ENCODE data around the gene ADCY2.

The ADCY2 gene

DNA sequence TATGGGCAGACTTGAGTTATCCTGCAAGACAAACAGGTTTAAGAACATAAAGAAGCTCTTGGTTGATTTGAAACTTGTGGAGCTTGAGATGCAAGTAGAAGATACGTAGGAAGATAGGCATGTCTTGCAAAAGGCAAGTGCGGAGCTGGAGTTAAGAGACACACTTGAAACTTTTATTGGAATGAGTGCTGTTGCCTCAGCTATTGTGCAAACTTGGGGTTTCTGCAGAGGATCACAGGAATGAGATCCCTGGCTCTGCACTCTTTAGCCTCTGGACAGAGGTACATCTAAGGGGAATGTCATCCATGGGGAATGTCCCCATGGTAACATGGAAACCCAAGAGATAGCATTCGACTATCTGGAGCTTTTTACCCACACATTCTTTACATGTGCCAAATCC is 121.1 kb downstream of the ADCY2 start:
- no peak for DNase-seq

DNA sequence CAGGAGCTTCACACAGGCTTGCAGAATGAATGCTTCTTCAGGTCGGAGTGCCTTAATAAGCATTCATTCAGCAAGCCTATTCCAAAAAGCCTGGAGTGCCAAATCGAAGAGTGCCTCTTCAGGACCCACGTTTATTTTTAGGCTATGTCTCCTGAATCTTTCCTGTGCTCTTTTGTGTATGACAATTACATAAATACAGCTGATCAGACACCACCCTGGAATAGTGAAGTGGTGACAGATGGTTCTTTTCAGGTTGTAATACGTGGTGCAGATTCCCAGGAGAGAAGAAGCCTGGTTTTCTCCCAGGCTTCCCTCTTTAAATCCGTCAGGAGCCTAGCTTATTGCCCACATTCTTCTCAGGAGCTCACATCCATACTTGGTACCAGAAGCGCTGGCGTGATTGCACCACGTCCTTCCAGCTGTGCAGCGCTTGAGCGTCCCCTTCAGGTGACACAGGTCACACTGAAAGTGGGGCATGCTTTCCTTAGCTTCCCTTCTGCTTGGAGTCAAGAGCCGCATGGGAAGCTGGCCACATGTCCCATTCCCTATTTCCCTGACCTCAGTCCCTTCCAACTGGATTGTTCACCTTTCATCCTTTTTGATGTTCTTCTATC is 123.1 kb downstream of the ADCY2 start:
- no peak for DNase-seq

GRCh38 chr5:7519564-7519963 is 123.6 kb downstream of the ADCY2 start:
- DNase-seq: no peak

- no peak for DNase-seq
These were observed 133.9 kb downstream of the ADCY2 start for GRCh38 chr5:7529880-7530279.

DNA sequence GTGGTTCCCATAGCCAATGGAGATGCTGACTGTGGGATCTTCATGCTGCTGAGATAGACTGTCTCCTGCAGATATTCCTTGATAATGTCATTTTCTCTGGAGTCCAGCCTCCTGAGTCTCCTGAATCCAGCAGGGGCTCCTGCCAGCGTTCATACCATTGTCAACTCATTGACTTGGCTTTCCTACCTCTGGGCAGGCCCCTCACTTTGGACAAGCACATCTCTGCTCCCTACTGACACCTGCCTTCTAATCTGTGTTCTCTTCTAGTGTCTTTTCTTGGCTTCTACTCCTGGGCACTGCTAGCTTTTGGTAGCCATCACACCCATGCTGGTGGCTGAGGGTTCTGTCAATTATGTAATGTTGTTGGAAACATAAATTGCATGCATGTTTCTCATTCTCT is 138.0 kb downstream of the ADCY2 start:
- no peak for DNase-seq

DNA sequence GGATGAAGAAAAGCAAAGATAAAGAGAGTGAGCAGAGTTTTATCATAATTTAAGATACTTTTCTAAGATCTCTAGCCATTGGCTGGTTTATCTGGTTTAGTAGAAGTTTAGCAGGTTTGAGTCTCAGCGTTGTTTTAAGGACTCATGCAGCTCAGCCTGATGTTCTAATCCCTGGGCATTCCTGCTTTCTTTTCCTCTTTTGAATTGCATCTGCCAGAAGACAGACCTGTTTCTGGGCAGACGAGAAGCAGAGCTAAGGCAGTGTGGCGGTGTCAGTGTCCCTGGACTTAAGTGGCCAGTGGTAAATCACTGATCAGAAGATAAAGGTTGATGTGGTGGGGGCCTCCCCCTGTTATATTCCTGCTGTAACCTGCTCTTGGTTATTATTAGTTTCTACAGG is 138.6 kb downstream of the ADCY2 start:
- no peak for DNase-seq

- DNase-seq: no peak
These were observed 141.6 kb downstream of the ADCY2 start for GRCh38 chr5:7537573-7537972.

DNA sequence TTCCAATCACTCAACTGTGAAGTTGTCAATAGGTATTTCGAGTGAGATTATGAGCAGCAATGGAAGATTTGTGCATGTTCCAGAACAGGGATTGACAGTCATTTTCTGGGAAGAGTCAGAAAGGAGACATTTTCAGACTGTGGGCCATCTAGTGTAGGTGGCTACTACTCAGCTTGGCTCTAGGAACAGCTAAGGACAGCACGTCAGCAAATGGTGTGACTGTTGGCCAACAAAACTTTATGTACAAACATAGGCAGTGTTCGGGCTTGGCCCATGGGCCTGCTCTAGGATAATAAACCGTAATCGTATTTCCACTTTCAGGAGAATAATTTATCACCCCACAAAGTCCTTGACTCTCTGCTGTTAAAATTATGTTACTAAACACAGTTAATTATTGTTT is 143.6 kb downstream of the ADCY2 start:
- no peak for DNase-seq

DNA sequence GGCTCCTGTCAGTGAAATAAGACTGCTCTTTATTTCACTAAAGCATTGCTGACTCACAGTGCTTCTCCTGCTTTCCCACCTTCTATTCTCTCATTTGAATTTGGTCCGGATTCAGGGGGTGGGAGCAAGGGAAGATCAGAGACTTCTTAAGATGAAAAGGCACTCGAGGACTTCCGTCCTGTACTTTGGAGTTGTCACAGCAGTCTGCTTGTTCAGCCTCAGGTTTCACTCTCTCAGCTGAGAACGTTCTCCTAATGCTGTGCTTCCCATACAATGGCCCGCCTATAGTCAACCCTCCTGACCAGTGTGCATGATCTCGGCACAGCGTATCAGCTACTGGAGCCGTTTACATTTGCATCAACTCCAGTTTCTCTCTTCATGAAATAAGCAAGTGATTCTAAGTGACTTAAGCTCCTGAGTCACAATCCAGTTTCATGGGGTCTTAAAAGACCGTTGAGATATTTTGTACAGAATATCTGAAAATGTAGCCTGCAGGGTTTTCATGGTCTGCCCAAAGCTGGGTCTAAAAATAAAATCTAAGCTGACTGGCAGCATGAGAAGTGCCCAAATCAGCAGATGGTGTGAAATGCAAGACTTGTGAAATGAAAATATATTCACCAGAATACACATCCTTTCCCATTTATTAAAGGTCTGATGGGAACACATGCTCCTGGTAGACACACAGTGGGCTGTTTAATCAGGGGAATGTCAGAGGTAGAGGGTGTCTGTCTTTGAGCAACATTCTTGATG is 145.0 kb downstream of the ADCY2 start:
- DNase-seq: no peak

- DNase-seq: no peak
These were observed 146.0 kb downstream of the ADCY2 start for GRCh38 chr5:7541898-7542297.

DNA sequence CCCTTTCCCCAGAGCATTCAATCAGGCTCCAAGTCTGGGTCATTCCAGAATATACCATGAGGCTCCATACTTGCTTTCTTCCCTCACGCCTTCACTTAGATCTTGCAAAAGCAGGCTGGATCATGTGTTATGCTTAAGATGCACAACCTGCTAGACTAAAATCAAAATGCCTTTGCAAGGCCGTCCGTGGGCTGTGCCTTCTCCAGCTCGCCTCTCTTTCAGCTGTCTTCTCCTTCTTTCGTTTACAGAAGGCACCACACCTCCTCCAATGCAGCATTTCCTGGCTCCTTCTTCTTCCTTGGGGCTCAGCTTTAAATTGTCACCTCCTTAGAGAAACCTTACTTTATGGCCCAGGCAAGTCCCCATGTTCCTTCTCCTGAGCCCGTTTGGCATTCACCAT is 150.6 kb downstream of the ADCY2 start:
- DNase-seq: no peak

DNA sequence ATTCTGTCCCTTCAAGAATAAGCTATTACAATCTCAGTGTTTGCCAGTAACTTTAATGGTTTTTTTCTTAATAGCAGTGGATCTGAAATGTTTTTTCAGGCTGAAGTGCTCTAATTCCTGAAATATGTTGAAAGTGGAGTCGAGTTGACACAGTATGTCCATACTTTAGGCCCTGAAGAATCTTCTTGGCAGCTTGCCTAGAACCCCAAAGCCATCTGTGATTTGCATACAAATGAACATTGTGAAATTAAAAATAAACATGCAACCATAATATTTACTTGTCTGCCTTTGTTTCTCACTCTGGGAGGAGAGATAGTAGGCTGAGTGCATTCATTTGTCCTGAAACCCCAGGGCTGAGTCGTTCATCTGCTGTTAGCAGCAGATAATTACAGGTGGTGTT is 152.7 kb downstream of the ADCY2 start:
- no peak for DNase-seq

- DNase-seq: no peak
These were observed 169.6 kb downstream of the ADCY2 start for GRCh38 chr5:7565559-7565958.

- DNase-seq: no peak
These were observed 180.2 kb downstream of the ADCY2 start for GRCh38 chr5:7576023-7576715.

- DNase-seq: no peak
These were observed 181.4 kb downstream of the ADCY2 start for GRCh38 chr5:7577381-7577780.

- DNase-seq: no peak
These were observed 182.1 kb downstream of the ADCY2 start for GRCh38 chr5:7578071-7578470.

GRCh38 chr5:7584749-7585148 is 188.8 kb downstream of the ADCY2 start:
- DNase-seq: no peak

GRCh38 chr5:7585807-7586206 is 189.9 kb downstream of the ADCY2 start:
- no peak for DNase-seq

- no peak for DNase-seq
These were observed 190.5 kb downstream of the ADCY2 start for GRCh38 chr5:7586480-7586879.

DNA sequence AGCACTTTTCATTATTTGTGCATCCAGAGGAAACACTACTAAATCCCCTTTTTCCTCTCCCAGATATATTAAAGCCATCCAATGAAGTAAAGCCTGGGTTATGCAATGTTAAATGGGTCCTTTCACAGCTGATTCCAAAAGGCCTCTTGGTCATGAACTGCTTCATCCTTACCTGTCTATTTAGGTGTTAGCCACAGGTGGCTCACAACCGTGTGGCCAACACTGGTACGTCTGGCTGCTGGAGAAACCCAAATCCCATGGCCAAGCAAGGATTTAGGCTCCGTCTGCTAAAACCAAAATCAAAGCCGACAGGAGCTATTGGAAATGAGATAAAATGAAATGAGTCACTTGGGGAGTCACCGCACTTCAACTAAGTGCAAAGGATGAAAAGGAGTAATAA is 193.9 kb downstream of the ADCY2 start:
- no peak for DNase-seq

DNA sequence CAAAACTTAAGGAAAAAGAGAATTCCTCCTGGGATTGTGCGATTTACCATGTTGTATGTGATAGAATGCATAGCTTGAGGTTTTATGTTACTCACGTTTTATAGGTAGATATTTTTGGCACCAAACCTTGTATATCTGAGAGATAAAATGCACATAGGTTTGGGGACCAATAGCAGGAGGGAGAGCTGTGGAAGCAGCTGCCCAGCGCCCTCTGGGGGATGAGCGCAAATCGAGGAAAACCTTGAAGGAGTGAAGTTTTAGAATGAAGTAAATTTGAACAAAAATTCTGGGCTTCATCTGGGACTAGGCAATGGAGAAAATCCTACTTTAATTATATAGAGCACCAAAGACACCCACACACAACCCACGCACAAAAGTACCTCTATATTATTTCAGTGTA is 197.0 kb downstream of the ADCY2 start:
- no peak for DNase-seq

DNA sequence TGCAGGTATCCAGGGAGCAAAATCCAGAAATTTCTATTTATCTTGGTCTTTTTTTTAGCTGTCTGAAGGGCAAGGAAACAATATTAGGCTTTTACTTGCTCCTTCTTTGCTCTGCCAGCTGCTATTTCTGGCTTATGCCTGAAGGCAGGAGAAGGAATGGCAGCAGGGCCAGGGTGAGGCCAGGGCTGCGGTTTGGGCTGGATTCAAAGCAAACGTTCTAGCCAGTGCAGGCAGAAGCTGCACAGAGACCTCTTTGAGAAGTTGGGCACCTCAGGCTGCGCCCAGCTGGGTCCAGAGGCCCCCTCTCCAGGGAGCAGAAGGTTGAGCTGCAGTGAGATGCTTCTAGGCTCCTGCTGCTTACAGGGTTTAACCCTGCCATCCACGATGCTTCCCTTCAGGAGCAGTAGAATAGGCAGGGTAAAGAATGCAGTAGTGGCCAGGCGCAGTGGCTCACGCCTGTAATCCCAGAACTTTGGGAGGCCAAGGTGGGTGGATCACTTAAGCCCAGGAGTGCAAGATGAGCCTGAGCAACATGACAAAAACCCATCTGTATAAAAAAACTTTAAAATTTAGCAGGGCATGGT is 201.2 kb downstream of the ADCY2 start:
- no peak for DNase-seq

DNA sequence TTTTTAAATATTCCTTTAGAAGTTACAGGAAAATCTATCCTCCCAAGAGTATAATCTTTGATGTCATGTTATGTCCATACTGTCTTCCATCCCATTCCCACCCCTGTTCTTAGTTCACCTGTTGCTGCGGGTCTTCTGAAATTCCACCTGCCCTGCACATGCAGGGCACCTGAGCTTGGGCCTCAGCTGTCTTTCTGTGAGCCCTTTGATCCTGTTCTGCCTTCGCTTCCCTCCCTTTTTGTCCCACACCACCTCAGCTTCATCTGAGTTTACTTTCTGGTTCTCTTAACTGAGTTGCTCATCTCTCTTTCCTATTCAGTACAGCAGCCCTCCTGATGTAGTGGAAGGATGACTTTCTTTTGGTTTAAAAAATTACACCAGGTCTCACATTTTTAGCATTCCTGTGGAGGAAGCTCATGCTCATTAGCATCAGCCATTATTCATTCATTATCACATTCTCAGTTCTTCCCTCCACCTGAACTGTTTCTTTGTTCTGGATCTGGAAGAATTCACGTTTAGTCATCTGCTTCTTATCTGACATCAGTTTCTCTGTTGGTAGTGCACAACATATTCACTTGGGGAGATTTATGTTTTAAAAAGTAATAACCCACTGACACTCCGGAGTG is 211.0 kb downstream of the ADCY2 start:
- no peak for DNase-seq

DNA sequence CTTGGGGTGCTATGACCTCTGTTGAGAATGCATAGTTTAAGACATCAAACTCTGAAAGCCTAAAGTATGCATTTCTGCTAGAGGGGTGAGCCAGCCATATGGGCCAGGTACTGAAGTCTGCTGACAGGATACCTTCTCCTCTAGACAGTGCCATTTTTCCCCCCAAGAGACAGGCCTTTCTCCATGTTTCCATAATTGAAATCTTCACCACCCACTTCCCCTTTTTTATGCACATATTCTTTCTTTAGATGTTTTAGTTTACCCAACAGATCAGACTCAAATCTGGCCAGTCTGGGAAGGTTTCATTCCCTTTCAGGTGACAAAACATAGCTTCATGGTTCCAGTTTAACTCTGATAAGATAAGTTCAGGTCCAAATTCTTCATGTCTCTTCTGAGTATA is 212.8 kb downstream of the ADCY2 start:
- no peak for DNase-seq

All from KG1 (cell line).